ENCODE results near the gene KLHL22.

GRCh38 chr22:20484948-20485683 lies 10.5 kb downstream of the KLHL22 start:
- TF ChIP-seq, protein P1, sequence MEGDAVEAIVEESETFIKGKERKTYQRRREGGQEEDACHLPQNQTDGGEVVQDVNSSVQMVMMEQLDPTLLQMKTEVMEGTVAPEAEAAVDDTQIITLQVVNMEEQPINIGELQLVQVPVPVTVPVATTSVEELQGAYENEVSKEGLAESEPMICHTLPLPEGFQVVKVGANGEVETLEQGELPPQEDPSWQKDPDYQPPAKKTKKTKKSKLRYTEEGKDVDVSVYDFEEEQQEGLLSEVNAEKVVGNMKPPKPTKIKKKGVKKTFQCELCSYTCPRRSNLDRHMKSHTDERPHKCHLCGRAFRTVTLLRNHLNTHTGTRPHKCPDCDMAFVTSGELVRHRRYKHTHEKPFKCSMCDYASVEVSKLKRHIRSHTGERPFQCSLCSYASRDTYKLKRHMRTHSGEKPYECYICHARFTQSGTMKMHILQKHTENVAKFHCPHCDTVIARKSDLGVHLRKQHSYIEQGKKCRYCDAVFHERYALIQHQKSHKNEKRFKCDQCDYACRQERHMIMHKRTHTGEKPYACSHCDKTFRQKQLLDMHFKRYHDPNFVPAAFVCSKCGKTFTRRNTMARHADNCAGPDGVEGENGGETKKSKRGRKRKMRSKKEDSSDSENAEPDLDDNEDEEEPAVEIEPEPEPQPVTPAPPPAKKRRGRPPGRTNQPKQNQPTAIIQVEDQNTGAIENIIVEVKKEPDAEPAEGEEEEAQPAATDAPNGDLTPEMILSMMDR (IDR thresholded peaks at IDR 0.05) = no peak
- TF ChIP-seq POLR2A (IDR thresholded peaks at IDR 0.05) = no peak
